Esophagus squamous epithelium (tissue), 5 donors: ENCODE results near the gene HOGA1. TPM values are rescaled to one million over a fixed set of nuclear protein-coding genes. Genes with fewer than 3 reads are reported as not detected.
A peak's percentile ranks its signal among the peaks of the same experiment; 100 is the strongest.

Experiments used
- DNase-seq: peaks from one replicate; lab custom pipeline; 2025; lab: John Stamatoyannopoulos, UW
- H3K27ac ChIP-seq, 4 donors: fragments of 200-600 bp; sonication (generic); one replicate each; pipeline ENCODE4 v1.5.1; 2016 to 2019; ENCODE audit warnings: mild to moderate bottlenecking in 1 of 4
- H3K27me3 ChIP-seq, 4 donors: fragments of 200-600 bp; sonication (generic); 1 replicate in 3 of 4; 2 replicates in 1 of 4; pipeline versions ENCODE4 v1.5.1 to v1.6.0; 2017 to 2021; ENCODE audit warnings: antibody characterized with exemption in 1 of 4
- H3K36me3 ChIP-seq, 3 donors: fragments of 200-600 bp; sonication (generic); one replicate each; pipeline ENCODE4 v1.5.1; 2016 to 2019
- H3K4me1 ChIP-seq, 3 donors: fragments of 200-600 bp; sonication (generic); one replicate each; pipeline ENCODE4 v1.5.1; 2017 to 2019
- H3K4me3 ChIP-seq, 4 donors: fragments of 200-600 bp; sonication (generic); 1 replicate in 3 of 4; 2 replicates in 1 of 4; pipeline ENCODE4 v1.5.1; 2016 to 2019; ENCODE audit warnings: mild to moderate bottlenecking in 2 of 4, moderate library complexity in 1 of 4
- H3K9me3 ChIP-seq, 3 donors: fragments of 200-600 bp; sonication (generic); one replicate each; pipeline ENCODE4 v1.5.1; 2016 to 2019
- CTCF ChIP-seq, 6 experiments: fragments of 450-650 bp in 4 of 6; fragments of 200-600 bp in 2 of 6; sonication (generic) in 2 of 6; IDR thresholded peaks; one replicate each; pipeline ENCODE4 v1.5.1; 2016 to 2019; ENCODE audit warnings: antibody characterized with exemption in 6 of 6, mild to moderate bottlenecking in 4 of 6, moderate library complexity in 4 of 6
- POLR2A ChIP-seq, 4 donors: fragments of 450-650 bp; IDR thresholded peaks; one replicate each; pipeline ENCODE4 v1.6.1; 2017; ENCODE audit warnings: antibody characterized with exemption in 4 of 4, mild to moderate bottlenecking in 4 of 4, moderate library complexity in 3 of 4
- WGBS, 2 donors: methylation state at CpG; one replicate each; pipeline ENCODE4 v1.1.5; 2018; 5-methylcytosine and 5-hydroxymethylcytosine counted together
- intact Hi-C: fragments of 100-400 bp; cut with DNase I; formaldehyde crosslinking; loops from one replicate; pipeline ENCODE4 v1.15.0; 2022
- total RNA-seq, 4 donors: library from RNA; depleted of rRNA; stranded (reverse); fragments of >200 nt; gene quantifications; one replicate each; pipeline ENCODE4 v1.1.0, GENCODE V29; 2016
- donor health status: DM: yes; HTN: yes; CAD: no.

Gene HOGA1
- total RNA-seq, 4 donors from 2014 or later = 0.62 to 1.1 (median 1.1) TPM

GRCh38 chr10:97618285-97618684 is 34.1 kb downstream of the HOGA1 start:
- H3K9me3 ChIP-seq = no peaks in the 10 kb centered on the region
- H3K4me3 ChIP-seq = no peak overlapping the region
- no peak for DNase-seq
- H3K27ac ChIP-seq = no peak overlapping the region
- 94 to 97% methylated on average over 3 to 4 of the region's 4 CpGs for WGBS, 2 donors
- intact Hi-C loops = no loop called here
- no peaks in the 10 kb centered on the region for H3K4me1 ChIP-seq
- no peaks in the 10 kb centered on the region for H3K36me3 ChIP-seq
- no peak for TF ChIP-seq CTCF (IDR thresholded peaks at IDR 0.05)
- no peak for TF ChIP-seq POLR2A (IDR thresholded peaks at IDR 0.05)
- no peaks in the 10 kb centered on the region for H3K27me3 ChIP-seq

- 91 to 97% methylated on average over 4 of the region's 4 CpGs for WGBS, 2 donors
Observed at GRCh38 chr10:97618733-97619132, 34.5 kb downstream of the HOGA1 start.

GRCh38 chr10:97623277-97623676 is 39.1 kb downstream of the HOGA1 start:
- H3K36me3 ChIP-seq = no peaks in the 10 kb centered on the region
- WGBS, 2 donors = 100% methylated on average over 1 of the region's 1 CpG
- intact Hi-C loops = no loop called here
- peaks cover 0 to 5% (median 0%) of the 10 kb centered on the region in 3 donors for H3K4me1 ChIP-seq
- no peak overlapping the region for H3K27ac ChIP-seq
- no peaks in the 10 kb centered on the region for H3K27me3 ChIP-seq
- no peaks in the 10 kb centered on the region for H3K9me3 ChIP-seq
- no peak for DNase-seq
- TF ChIP-seq CTCF (IDR thresholded peaks at IDR 0.05) (no peak), POLR2A (IDR thresholded peaks at IDR 0.05) (no peak)
- no peak overlapping the region for H3K4me3 ChIP-seq

More at GRCh38 chr10:97618733-97619132, 34.5 kb downstream of the HOGA1 start:
- TF ChIP-seq POLR2A (IDR thresholded peaks at IDR 0.05) (no peak), CTCF (IDR thresholded peaks at IDR 0.05) (no peak)
- intact Hi-C loops = no loop called here
- no peaks in the 10 kb centered on the region for H3K36me3 ChIP-seq
- DNase-seq = no peak
- H3K27ac ChIP-seq = no peak overlapping the region
- H3K4me3 ChIP-seq = no peak overlapping the region
- no peaks in the 10 kb centered on the region for H3K4me1 ChIP-seq
- H3K9me3 ChIP-seq = no peaks in the 10 kb centered on the region
- no peaks in the 10 kb centered on the region for H3K27me3 ChIP-seq

- Histone ChIP-seq H3K4me3 (no peak overlapping the region), H3K36me3 (no peaks in the 10 kb centered on the region), H3K4me1 (peaks cover 2 to 12% (median 2%) of the 10 kb centered on the region in 3 donors), H3K27me3 (no peaks in the 10 kb centered on the region), H3K9me3 (no peaks in the 10 kb centered on the region), H3K27ac (peak overlapping the region in 2 of 4 donors; percentile 31 to 46)
- DNase-seq = no peak
- intact Hi-C loops = no loop called here
- 64 to 77% methylated on average over 4 of the region's 4 CpGs for WGBS, 2 donors
- TF ChIP-seq CTCF (IDR thresholded peaks at IDR 0.05) = no peak
- no peak for TF ChIP-seq POLR2A (IDR thresholded peaks at IDR 0.05)
Observed at GRCh38 chr10:97627731-97628130, 43.5 kb downstream of the HOGA1 start.

- Histone ChIP-seq H3K9me3 (no peaks in the 10 kb centered on the region), H3K27me3 (no peaks in the 10 kb centered on the region), H3K36me3 (no peaks in the 10 kb centered on the region), H3K4me3 (no peak overlapping the region), H3K4me1 (peaks cover 4 to 16% (median 5%) of the 10 kb centered on the region in 3 donors), H3K27ac (peak overlapping the region in 2 of 4 donors; percentile 31 to 46)
- TF ChIP-seq POLR2A (IDR thresholded peaks at IDR 0.05) (no peak), CTCF (IDR thresholded peaks at IDR 0.05) (no peak)
- no peak for DNase-seq
- WGBS, 2 donors = 81 to 91% methylated on average over 2 to 3 of the region's 3 CpGs
- intact Hi-C loops = no loop called here
Observed at GRCh38 chr10:97628228-97628627, 44.0 kb downstream of the HOGA1 start.
